ENCODE data around the gene NRAS.

DNA sequence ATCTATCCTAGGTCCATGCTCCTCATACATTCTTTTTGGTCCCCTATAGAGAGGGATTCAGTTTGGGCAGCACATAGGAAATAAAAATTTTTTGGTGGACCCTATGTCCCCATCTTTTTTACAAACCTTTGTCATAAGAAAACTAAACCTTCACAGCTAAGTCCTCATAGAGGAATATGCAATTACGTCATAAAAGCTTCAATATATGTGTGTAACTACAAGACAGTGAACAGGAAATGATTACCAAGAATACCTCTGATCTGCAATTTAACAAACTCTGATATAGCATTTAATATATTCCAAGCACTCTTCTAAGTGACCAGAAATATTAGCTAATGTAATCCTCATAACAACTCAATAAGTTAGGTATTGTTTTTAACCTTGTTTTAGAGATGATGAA, 40.5 kb downstream of the NRAS start:
- TF ChIP-seq EZH2 (IDR thresholded peaks at IDR 0.05; ENCODE audit: borderline replicate concordance): no peak
- no peak for TF ChIP-seq CTCF (IDR thresholded peaks at IDR 0.05; ENCODE audit: poor library complexity)
